Panc1 (cell line): Measurements from ENCODE around the gene CCDC154. TPM values are rescaled to one million over a fixed set of nuclear protein-coding genes. Genes with fewer than 3 reads are reported as not detected.

Source experiments
- total RNA-seq: library from RNA; stranded (reverse); gene quantifications from one replicate; pipeline ENCODE4 v1.2.1, GENCODE V29; 2021; ENCODE audit not compliant: unreplicated experiment

Gene CCDC154
- total RNA-seq, 1 experiment from 2014 or later, result 2.0 TPM

Other genes with a start within 250 kb of the CCDC154 start
- gene TPSG1, start 219.3 kb downstream of the CCDC154 start, total RNA-seq, result 4.6 TPM
- 0.57 TPM for gene TPSB2, start 214.4 kb downstream of the CCDC154 start, total RNA-seq
- not detected for gene TPSAB1, start 203.9 kb downstream of the CCDC154 start, total RNA-seq
- 0.26 TPM for gene TPSD1, start 188.5 kb downstream of the CCDC154 start, total RNA-seq
- 198 TPM for gene UBE2I, start 134.9 kb downstream of the CCDC154 start, total RNA-seq
- gene BAIAP3, start 110.9 kb downstream of the CCDC154 start, total RNA-seq, result 9.4 TPM
- 89.7 TPM for gene TSR3, start 92.7 kb downstream of the CCDC154 start, total RNA-seq
- 62.5 TPM for gene GNPTG, start 92.6 kb downstream of the CCDC154 start, total RNA-seq
- 26.6 TPM for gene UNKL, start 29.9 kb downstream of the CCDC154 start, total RNA-seq
- gene UQCC4, start 23.8 kb downstream of the CCDC154 start, total RNA-seq, result 18.1 TPM
- not detected for gene PERCC1, start 13.5 kb downstream of the CCDC154 start, total RNA-seq
- 179 TPM for gene CLCN7, start 30.5 kb upstream of the CCDC154 start, total RNA-seq
- not detected for gene PTX4, start 44.4 kb upstream of the CCDC154 start, total RNA-seq
- 65.4 TPM for gene TELO2, start 48.8 kb upstream of the CCDC154 start, total RNA-seq
- gene TMEM204, start 89.1 kb upstream of the CCDC154 start, total RNA-seq, result 0.13 TPM
- 25.5 TPM for gene IFT140, start 167.5 kb upstream of the CCDC154 start, total RNA-seq
- 28.8 TPM for gene CRAMP1, start 167.8 kb upstream of the CCDC154 start, total RNA-seq
- gene JPT2, start 233.7 kb upstream of the CCDC154 start, total RNA-seq, result 200 TPM